H1 (cell line): ENCODE measurements around the gene MAPRE3. TPM values are rescaled to one million over a fixed set of nuclear protein-coding genes. Genes with fewer than 3 reads are reported as not detected.

Source experiments
- CBX8 ChIP-seq: fragments of 300-800, 300-1000 bp; sonication (generic); IDR thresholded peaks from 2 replicates; pipeline ENCODE4 v1.7.1; 2016; ENCODE audit warnings: low read depth, low read length, borderline replicate concordance
- EGR1 ChIP-seq: IDR thresholded peaks from 2 replicates; pipeline ENCODE4 v1.6.1; 2011; ENCODE audit warnings: low read depth, low read length, borderline replicate concordance
- SIN3A ChIP-seq, 2 experiments: IDR thresholded peaks in 1 of 2; conservative IDR thresholded peaks in 1 of 2; 2 replicates each; pipeline ENCODE4 v1.6.1; 2011 to 2012; ENCODE audit warnings: low read length in 2 of 2, improper control_type of control experiment in 1 of 2, low read depth in 1 of 2, mild to moderate bottlenecking in 1 of 2
- TCF12 ChIP-seq: IDR thresholded peaks from 2 replicates; pipeline ENCODE4 v1.6.1; 2011; ENCODE audit warnings: low read depth, mild to moderate bottlenecking, low read length
- TEAD4 ChIP-seq: IDR thresholded peaks from 2 replicates; pipeline ENCODE4 v1.6.1; 2012; ENCODE audit warnings: low read depth, low read length, inconsistent platforms, mixed read lengths
- ZNF274 ChIP-seq: IDR thresholded peaks from 2 replicates; pipeline ENCODE4 v1.7.0; 2012; ENCODE audit warnings: low read length, borderline replicate concordance; ENCODE audit errors: extremely low read depth
- polyA plus RNA-seq, 7 experiments: library from polyadenylated mRNA; depleted of rRNA in 3 of 7; stranded (reverse) in 5 of 7; unstranded in 2 of 7; fragments of >200 nt in 5 of 7; fragments of 200-250 nt in 2 of 7; gene quantifications; 1 replicate in 5 of 7; 2 replicates in 1 of 7; 4 replicates in 1 of 7; pipeline versions ENCODE4 v1.2.1 to v1.2.3, GENCODE V29; 2011 to 2013; ENCODE audit warnings: missing spikeins in 2 of 7, mixed read lengths in 2 of 7
- total RNA-seq: library from RNA; stranded (reverse); fragmentation: NEBNext Ultra II Directional; extraction: Animal tissue kit (Norgen Biotek cat#: 25700); gene quantifications from 2 replicates; pipeline ENCODE4 v1.2.1, GENCODE V29; 2021

MAPRE3 gene
- total and polyA plus RNA-seq, 2 of the 8 experiments (the other 6 are each of a cell fraction or from before 2014, with no cell fraction given), result 4.9 to 6.6 TPM

DNA sequence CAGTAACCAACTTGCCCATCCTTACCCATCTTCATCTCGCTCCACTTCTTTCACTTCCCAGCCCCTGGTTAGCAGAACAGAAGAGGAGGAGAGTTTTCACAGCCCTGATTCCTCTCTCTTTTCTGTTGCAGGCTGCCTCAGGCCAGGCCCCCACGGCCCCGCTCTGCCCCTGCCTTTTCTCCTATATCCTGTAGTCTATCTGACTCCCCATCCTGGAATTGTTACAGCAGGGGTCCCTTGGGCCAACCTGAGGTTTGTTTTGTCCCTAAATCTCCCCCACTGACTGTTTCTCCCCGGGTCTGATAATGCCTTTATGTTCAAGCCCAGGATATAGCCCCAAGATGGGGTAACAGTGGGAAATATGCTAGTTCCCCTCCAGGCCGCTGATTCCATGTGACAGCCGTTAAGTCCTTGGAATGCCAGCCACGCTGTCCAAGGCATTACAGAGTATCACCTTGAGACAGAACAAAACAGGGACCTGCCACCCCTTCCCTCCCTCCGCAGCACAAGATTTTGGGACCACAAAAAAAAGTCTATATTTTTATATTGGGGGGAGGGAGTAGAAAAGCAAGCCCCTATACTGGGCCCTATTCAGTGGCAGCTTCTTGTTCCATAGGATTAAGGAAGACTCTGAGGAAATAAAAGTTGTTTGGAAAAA is 99.7 kb downstream of the MAPRE3 start (continued):
- TF ChIP-seq SIN3A (conservative IDR thresholded peaks at IDR 0.05 in 1 of 2, IDR thresholded peaks at IDR 0.05 in 1 of 2; ENCODE audit: low read depth in 1 of 2, low read length in 2 of 2), result no peak
- TF ChIP-seq ZNF274, result no peak
- no peak for TF ChIP-seq TEAD4
- TF ChIP-seq EGR1, result no peak
- no peak for TF ChIP-seq CBX8
- no peak for TF ChIP-seq TCF12
- TF ChIP-seq, all 59 proteins: peak for 0
